IPS DF 4.7 (cell line): ENCODE data around the gene USP22.

Experiments
- DNase-seq: peaks from one replicate; pipeline ENCODE4 v3.0.0-alpha.2; 2013; ENCODE audit warnings: low spot score; ENCODE audit errors: extremely low read depth

USP22 gene

GRCh38 chr17:21049457-21049856 lies 6.6 kb upstream of the USP22 start:
- no peak for DNase-seq

GRCh38 chr17:21046216-21046615 lies 3.4 kb upstream of the USP22 start:
- DNase-seq = no peak

GRCh38 chr17:21044971-21045370 lies 2.2 kb upstream of the USP22 start:
- DNase-seq = no peak

GRCh38 chr17:21043296-21044232 lies 753 bp upstream of the USP22 start:
- DNase-seq = peak; percentile 62

- DNase-seq = no peak
Observed at GRCh38 chr17:21041741-21042457, 912 bp downstream of the USP22 start.

- no peak for DNase-seq
Observed at GRCh38 chr17:21039839-21040575, 2.8 kb downstream of the USP22 start.

GRCh38 chr17:21037117-21037803 lies 5.6 kb downstream of the USP22 start:
- DNase-seq = no peak

- DNase-seq = no peak
Observed at GRCh38 chr17:21036361-21036881, 6.4 kb downstream of the USP22 start.

- no peak for DNase-seq
Observed at GRCh38 chr17:21035406-21035805, 7.4 kb downstream of the USP22 start.

- DNase-seq = no peak
Observed at GRCh38 chr17:21034340-21035235, 8.2 kb downstream of the USP22 start.

- DNase-seq = no peak
Observed at GRCh38 chr17:21033350-21033749, 9.5 kb downstream of the USP22 start.

GRCh38 chr17:21031756-21032396 lies 10.9 kb downstream of the USP22 start:
- DNase-seq = no peak

- DNase-seq = no peak
Observed at GRCh38 chr17:21030375-21030774, 12.4 kb downstream of the USP22 start.

- DNase-seq = no peak
Observed at GRCh38 chr17:21029515-21029914, 13.3 kb downstream of the USP22 start.

GRCh38 chr17:21029036-21029435 lies 13.8 kb downstream of the USP22 start:
- DNase-seq = no peak

- no peak for DNase-seq
Observed at GRCh38 chr17:21028192-21028591, 14.6 kb downstream of the USP22 start.

- no peak for DNase-seq
Observed at GRCh38 chr17:21027031-21027430, 15.8 kb downstream of the USP22 start.

GRCh38 chr17:21025451-21025850 lies 17.4 kb downstream of the USP22 start:
- DNase-seq = no peak

GRCh38 chr17:21024024-21024423 lies 18.8 kb downstream of the USP22 start:
- no peak for DNase-seq
